Ovary (tissue), 3 donors: ENCODE results near the gene FGF16.

Source experiments
- CTCF ChIP-seq, 3 donors: fragments of 450-650 bp in 2 of 3; fragments of 200-600 bp in 1 of 3; IDR thresholded peaks; one replicate each; pipeline versions ENCODE4 v1.5.1 to v1.8.0; 2016 to 2022; ENCODE audit warnings: antibody characterized with exemption in 3 of 3, mild to moderate bottlenecking in 1 of 3
- EP300 ChIP-seq: sonication (generic); formaldehyde crosslinking; IDR thresholded peaks from one replicate; pipeline ENCODE4 v1.6.1; 2017; ENCODE audit warnings: antibody characterized with exemption
- POLR2A ChIP-seq: fragments of 450-650 bp; IDR thresholded peaks from one replicate; pipeline ENCODE4 v1.6.1; 2017; ENCODE audit warnings: antibody characterized with exemption, mild to moderate bottlenecking, moderate library complexity
- donor health status: DM: no; HTN: no; CAD: no.

DNA sequence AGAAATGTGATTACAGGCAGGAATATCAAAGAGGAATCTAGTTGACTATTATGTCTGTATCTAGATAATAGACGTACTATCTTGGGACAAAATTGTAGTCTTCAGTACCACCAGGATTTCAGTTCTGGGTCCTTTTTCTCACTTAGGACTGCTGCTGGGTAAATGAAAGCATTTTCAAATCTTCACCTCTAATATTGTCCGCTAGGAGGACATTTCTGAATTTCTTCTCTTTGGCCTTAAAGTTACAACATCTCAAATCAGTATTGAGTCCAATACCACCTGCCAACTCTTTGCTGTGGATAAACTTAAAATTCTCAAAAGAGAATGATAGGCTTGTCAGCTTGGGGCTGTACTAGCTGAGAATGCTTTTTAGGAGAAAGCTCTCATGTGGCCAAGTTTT is 6.0 kb downstream of the FGF16 start:
- TF ChIP-seq CTCF (IDR thresholded peaks at IDR 0.05) (no peak), POLR2A (no peak), EP300 (no peak)
